ENCODE data around the gene PLEKHA6. TPM values are rescaled to one million over a fixed set of nuclear protein-coding genes. Genes with fewer than 3 reads are reported as not detected.

Gene PLEKHA6
- polyA plus RNA-seq, 3 donors, result 0.08 TPM; not detected in 1

GRCh38 chr1:204368996-204369726 lies 9.4 kb upstream of the PLEKHA6 start:
- no peak overlapping the region for H3K4me3 Mint-ChIP-seq
- H3K4me1 Mint-ChIP-seq, result peaks cover 2% of the 10 kb centered on the region
- no peaks in the 10 kb centered on the region for H3K9me3 Mint-ChIP-seq
- no peaks in the 10 kb centered on the region for H3K36me3 Mint-ChIP-seq
- Histone ChIP-seq H3K79me2 (ENCODE audit: insufficient read depth, low read length) (no peaks in the 10 kb centered on the region), H3K36me3 (replicated peaks in 1 of 2; ENCODE audit: control insufficient read depth in 1 of 2, insufficient read depth in 2 of 2, low read length in 2 of 2) (no peaks in the 10 kb centered on the region), H3K4me1 (ENCODE audit: control insufficient read depth in 1 of 2, insufficient read depth in 2 of 2, low read length in 2 of 2) (no peaks in the 10 kb centered on the region), H3K27me3 (ENCODE audit: control insufficient read depth in 2 of 2, insufficient read depth in 2 of 2, low read length in 2 of 2) (peaks cover 0 to under 1% of the 10 kb centered on the region in 2 donors), H3K27ac (ENCODE audit: low read depth in 1 of 2, low read length in 2 of 2) (no peak overlapping the region), H4K20me1 (ENCODE audit: insufficient read depth, low read length) (no peaks in the 10 kb centered on the region), H3K9me3 (replicated peaks in 1 of 2; ENCODE audit: control insufficient read depth in 1 of 2, insufficient read depth in 1 of 2, low read length in 2 of 2) (no peaks in the 10 kb centered on the region), H3K4me3 (replicated peaks in 1 of 3; ENCODE audit: low read depth in 2 of 3, low read length in 3 of 3) (no peak overlapping the region), H2AFZ (ENCODE audit: insufficient read depth, low read depth, low read length, poor library complexity, severe bottlenecking) (no peak overlapping the region), H3K4me2 (replicated peaks; ENCODE audit: extremely low read depth, low read length, poor library complexity, severe bottlenecking) (no peak overlapping the region), H3K9ac (ENCODE audit: insufficient read depth, low read length, poor library complexity, severe bottlenecking) (no peak overlapping the region)
- no peak for DNase-seq
- no peak overlapping the region for H3K27ac Mint-ChIP-seq
- WGBS (ENCODE audit: insufficient coverage), result 9% methylated on average over 5 of the region's 13 CpGs
- no peak for TF ChIP-seq CTCF (IDR thresholded peaks at IDR 0.05)
- intact Hi-C loops (cut with micrococcal nuclease), result loop anchor here in 1 of 2 donors (5.0 to 10.0 kb wide), 2 partner anchors 104 to 207 kb away; no protein-coding TSS in a partner anchor
- H3K27me3 Mint-ChIP-seq (ENCODE audit: low read depth in 3 of 3), result peaks cover 14 to 19% (median 15%) of the 10 kb centered on the region in 3 donors

- Histone ChIP-seq H2AFZ (ENCODE audit: insufficient read depth, low read depth, low read length, poor library complexity, severe bottlenecking) (no peak overlapping the region), H3K9me3 (replicated peaks in 1 of 2; ENCODE audit: control insufficient read depth in 1 of 2, insufficient read depth in 1 of 2, low read length in 2 of 2) (no peaks in the 10 kb centered on the region), H3K9ac (ENCODE audit: insufficient read depth, low read length, poor library complexity, severe bottlenecking) (no peak overlapping the region), H3K4me2 (replicated peaks; ENCODE audit: extremely low read depth, low read length, poor library complexity, severe bottlenecking) (no peak overlapping the region), H3K36me3 (replicated peaks in 1 of 2; ENCODE audit: control insufficient read depth in 1 of 2, insufficient read depth in 2 of 2, low read length in 2 of 2) (no peaks in the 10 kb centered on the region), H3K27ac (ENCODE audit: low read depth in 1 of 2, low read length in 2 of 2) (no peak overlapping the region), H4K20me1 (ENCODE audit: insufficient read depth, low read length) (no peaks in the 10 kb centered on the region), H3K4me3 (replicated peaks in 1 of 3; ENCODE audit: low read depth in 2 of 3, low read length in 3 of 3) (no peak overlapping the region), H3K79me2 (ENCODE audit: insufficient read depth, low read length) (no peaks in the 10 kb centered on the region), H3K27me3 (ENCODE audit: control insufficient read depth in 2 of 2, insufficient read depth in 2 of 2, low read length in 2 of 2) (peaks cover 0 to under 1% of the 10 kb centered on the region in 2 donors), H3K4me1 (ENCODE audit: control insufficient read depth in 1 of 2, insufficient read depth in 2 of 2, low read length in 2 of 2) (peaks cover 6 to 11% of the 10 kb centered on the region in 2 donors)
- Mint-ChIP-seq H3K27me3 (ENCODE audit: low read depth in 3 of 3) (peaks cover 13 to 19% (median 13%) of the 10 kb centered on the region in 3 donors), H3K9me3 (no peaks in the 10 kb centered on the region), H3K36me3 (no peaks in the 10 kb centered on the region), H3K27ac (no peak overlapping the region), H3K4me1 (peaks cover 9% of the 10 kb centered on the region), H3K4me3 (no peak overlapping the region)
- WGBS (ENCODE audit: insufficient coverage), result 96% methylated on average over 3 of the region's 10 CpGs
- intact Hi-C loops (cut with micrococcal nuclease), result loop anchor here in 1 of 2 donors (5.0 to 10.0 kb wide), 2 partner anchors 103 to 206 kb away; no protein-coding TSS in a partner anchor
- no peak for TF ChIP-seq CTCF (IDR thresholded peaks at IDR 0.05)
- no peak for DNase-seq
These were observed 8.2 kb upstream of the PLEKHA6 start for GRCh38 chr1:204367956-204368355.

Measured in CD14-positive monocyte (primary cell).